GM12872 (cell line): Measurements from ENCODE around the gene MTHFD1L.

Experiments
- TF ChIP-seq, protein P1 (sequence below): IDR thresholded peaks from 3 replicates; pipeline ENCODE4 v1.5.1; 2011; ENCODE audit warnings: low read depth, mild to moderate bottlenecking, low read length, moderate library complexity; ENCODE audit not compliant: insufficient read depth

Gene MTHFD1L

GRCh38 chr6:151103266-151103665 lies 237.8 kb downstream of the MTHFD1L start:
- TF ChIP-seq, protein P1, sequence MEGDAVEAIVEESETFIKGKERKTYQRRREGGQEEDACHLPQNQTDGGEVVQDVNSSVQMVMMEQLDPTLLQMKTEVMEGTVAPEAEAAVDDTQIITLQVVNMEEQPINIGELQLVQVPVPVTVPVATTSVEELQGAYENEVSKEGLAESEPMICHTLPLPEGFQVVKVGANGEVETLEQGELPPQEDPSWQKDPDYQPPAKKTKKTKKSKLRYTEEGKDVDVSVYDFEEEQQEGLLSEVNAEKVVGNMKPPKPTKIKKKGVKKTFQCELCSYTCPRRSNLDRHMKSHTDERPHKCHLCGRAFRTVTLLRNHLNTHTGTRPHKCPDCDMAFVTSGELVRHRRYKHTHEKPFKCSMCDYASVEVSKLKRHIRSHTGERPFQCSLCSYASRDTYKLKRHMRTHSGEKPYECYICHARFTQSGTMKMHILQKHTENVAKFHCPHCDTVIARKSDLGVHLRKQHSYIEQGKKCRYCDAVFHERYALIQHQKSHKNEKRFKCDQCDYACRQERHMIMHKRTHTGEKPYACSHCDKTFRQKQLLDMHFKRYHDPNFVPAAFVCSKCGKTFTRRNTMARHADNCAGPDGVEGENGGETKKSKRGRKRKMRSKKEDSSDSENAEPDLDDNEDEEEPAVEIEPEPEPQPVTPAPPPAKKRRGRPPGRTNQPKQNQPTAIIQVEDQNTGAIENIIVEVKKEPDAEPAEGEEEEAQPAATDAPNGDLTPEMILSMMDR: no peak

- TF ChIP-seq, protein P1: no peak
Observed at GRCh38 chr6:151107897-151108427, 242.5 kb downstream of the MTHFD1L start.

DNA sequence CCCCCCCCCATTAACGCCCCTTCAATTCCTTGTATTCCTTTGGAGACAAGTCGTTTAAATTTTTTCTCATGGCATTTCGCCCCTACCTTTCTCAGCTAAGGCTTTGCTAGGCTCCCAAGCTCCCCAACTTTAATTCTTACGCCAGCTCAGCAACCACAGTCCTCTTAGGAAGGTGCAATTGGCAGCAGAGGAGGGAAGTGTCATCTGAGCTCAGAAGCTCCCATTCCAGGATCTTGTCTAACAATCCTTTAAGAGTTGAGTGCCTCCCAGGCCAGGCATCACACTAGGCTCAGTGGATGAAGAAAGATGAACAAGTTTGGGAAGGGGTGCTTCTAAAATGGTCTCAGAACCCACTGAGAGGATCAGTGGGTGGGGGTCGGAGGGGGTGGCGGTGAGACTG lies 243.0 kb downstream of the MTHFD1L start:
- TF ChIP-seq, protein P1: no peak

DNA sequence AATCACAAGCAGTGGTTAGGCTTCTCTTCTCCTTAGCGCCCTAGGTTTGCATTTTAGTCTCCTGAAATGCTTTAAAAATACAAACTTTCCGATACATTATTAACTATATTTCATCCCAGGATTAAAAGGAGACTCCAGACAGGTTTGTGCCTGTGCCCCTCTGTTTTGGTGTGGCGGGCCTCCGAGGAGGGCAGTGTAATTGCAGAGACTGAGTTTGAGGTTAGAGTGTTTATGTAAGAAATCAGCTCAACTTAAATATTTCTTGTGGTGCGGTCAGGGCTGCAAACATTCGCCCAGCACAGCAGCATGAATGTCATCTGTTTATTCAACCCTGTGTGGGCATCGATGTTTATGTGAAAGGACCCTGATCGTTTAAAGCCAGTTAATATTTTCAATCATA lies 243.9 kb downstream of the MTHFD1L start:
- TF ChIP-seq, protein P1: no peak

GRCh38 chr6:151109869-151110575 lies 244.5 kb downstream of the MTHFD1L start:
- TF ChIP-seq, protein P1: no peak

DNA sequence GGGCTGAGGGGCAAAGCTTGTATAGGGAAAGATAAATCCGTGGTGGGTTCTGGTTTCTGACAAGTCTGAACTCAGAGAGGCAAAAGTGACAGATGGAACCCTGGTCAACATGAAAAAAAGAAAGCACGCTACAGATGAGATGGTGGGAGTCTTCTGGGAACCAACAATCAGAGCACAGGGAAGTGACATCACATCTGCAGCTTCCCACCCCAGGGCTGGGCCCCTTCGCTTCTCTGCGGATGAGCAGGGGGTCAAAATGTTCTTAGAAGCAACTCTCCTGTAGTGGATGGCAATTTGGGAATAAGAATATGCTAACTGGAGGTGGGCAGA lies 245.0 kb downstream of the MTHFD1L start:
- TF ChIP-seq, protein P1: no peak

DNA sequence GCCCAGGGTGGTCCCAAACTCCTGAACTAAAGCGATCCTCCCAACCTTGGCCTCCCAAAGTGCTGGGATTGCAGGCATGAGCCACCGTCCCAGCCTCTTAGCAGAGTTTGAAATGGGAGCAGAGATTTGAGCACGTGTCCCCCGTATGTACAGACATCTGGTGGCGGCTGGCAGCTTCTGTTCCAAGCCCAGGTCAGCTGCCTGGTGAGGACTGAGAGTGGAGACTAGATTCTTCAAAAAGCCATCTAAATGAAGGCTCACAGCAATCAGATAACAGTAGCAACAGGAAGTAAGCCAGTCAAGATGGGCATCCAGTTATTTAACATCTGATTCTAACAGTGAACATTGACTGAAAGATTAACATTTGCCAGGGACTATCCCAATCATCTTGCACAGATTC lies 246.2 kb downstream of the MTHFD1L start:
- TF ChIP-seq, protein P1: no peak
